ENCODE data around the gene NAA80.

Gene NAA80, protein sequence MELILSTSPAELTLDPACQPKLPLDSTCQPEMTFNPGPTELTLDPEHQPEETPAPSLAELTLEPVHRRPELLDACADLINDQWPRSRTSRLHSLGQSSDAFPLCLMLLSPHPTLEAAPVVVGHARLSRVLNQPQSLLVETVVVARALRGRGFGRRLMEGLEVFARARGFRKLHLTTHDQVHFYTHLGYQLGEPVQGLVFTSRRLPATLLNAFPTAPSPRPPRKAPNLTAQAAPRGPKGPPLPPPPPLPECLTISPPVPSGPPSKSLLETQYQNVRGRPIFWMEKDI

DNA sequence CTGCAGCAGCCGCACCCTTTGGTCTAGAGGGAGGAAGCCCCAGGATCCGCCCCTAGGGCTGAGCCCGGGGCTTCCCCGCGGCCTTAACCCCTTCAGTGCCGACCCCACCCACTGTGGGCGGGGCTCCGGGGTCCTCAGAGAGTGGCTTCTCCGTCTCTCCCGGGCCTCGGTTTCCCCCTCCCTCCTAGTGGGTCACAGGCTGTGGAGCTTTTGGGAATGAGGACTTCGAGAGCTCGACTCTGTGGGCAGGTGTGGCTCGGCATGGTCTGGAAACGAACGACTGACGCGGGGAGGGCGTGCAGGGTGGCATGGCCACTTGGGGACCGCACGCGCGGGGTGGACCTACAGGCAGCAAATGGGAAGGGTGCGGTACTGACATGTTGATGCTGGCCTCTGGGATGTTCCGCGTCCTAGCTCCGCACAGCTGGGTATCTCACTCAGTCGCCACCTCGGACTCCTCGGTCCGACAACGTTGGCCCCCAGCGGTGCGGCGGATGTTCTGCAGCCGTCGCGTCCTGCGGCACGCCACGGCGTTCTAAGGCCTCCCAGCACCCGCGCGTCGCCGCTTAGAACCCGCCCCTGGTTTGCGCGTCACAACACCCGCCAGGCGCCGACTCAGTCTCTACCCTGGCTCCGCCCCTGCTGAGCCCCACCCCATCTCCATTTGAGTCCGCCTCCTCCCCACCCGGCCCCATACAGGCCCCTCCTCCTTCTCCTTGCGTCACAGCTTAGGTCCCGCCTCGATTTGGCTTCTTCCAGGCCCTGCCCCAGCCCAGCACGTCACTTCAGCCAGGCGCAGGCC, at the start of gene NAA80, which contains the start of gene HYAL3:
TSS of gene NAA80 (minus strand) at position 570 of the 802 bp plus-strand sequence. CDS start 1,942 bp downstream, outside the sequence.
TSS of gene HYAL3 (minus strand) at position 570 of the 802 bp plus-strand sequence. CDS start 3,803 bp downstream, outside the sequence.
- TF ChIP-seq, protein P1, sequence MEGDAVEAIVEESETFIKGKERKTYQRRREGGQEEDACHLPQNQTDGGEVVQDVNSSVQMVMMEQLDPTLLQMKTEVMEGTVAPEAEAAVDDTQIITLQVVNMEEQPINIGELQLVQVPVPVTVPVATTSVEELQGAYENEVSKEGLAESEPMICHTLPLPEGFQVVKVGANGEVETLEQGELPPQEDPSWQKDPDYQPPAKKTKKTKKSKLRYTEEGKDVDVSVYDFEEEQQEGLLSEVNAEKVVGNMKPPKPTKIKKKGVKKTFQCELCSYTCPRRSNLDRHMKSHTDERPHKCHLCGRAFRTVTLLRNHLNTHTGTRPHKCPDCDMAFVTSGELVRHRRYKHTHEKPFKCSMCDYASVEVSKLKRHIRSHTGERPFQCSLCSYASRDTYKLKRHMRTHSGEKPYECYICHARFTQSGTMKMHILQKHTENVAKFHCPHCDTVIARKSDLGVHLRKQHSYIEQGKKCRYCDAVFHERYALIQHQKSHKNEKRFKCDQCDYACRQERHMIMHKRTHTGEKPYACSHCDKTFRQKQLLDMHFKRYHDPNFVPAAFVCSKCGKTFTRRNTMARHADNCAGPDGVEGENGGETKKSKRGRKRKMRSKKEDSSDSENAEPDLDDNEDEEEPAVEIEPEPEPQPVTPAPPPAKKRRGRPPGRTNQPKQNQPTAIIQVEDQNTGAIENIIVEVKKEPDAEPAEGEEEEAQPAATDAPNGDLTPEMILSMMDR (IDR thresholded peaks at IDR 0.05; ENCODE audit: low read depth, low read length) = peak; percentile 17
- peak; percentile 99 for DNase-seq (ENCODE audit: extremely low read depth, low read depth)

DNA sequence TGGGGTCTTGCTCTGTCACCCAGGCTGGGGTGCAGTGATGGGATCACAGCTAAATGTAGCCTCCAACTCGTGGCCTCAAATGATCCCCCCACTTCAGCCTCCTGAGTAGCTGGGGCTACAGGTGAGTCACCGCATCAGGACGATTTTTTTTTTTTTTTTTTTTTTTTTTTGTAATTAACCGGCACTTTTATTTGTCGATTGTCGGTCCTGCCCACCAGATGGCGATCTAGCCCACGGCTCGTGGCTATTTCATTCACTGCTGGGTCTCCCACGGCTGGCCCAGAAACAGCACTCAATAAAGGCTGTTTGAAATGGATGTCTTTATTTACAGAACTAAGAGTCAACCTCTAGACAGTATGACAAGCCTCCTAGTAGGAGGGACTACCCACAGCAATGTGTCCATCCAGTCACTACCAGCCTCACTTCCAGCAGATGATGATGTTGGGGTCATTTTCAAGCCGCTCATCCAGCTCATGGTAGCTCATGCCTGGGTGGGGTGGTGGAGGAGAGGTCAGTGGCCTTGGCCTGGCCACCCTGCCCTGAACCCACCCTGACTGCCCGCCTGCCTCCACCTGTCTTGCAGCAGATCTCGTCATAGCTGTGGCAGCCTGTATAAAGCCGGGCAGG, 48.1 kb upstream of the NAA80 start:
- DNase-seq (ENCODE audit: extremely low read depth, low read depth) = peak; percentile 41
- TF ChIP-seq, protein P1 (IDR thresholded peaks at IDR 0.05; ENCODE audit: low read depth, low read length) = peak; percentile 65

DNA sequence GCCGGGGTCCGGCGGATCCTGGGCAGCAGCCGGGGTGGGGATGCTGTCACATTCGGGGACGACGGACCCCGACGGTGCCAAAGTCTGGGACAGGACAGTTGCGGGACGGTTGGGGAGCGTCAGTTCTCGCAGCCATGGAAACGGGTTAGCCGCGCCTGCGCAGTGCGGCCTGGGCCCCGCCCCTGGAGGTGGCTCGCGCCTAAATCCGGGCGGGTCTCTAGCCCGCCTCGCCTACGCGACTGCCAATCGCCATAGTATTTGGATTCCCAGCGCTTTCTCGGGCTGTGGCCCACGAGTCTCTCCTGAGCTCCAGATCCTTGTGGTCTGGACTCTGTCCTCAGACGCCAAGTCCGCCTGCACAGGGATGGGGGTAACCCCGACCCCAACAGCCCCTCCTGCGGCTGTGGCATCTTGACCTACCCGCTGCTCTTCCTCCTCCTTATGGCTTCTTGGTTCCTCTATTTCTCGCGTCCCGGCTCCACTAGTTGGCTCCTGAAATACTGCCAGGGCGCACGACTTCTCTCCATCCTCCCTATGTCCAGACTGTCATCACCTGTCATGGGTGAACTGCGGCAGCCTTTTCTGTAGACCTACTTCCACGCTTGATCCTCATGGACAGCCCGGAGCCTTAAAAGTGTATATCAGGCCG, 46.5 kb upstream of the NAA80 start, which contains the start of gene ZMYND10:
TSS of gene ZMYND10 (minus strand) at position 147 of the 649 bp plus-strand sequence. CDS start 153 bp downstream, outside the sequence.
- TF ChIP-seq, protein P1 (IDR thresholded peaks at IDR 0.05; ENCODE audit: low read depth, low read length) = no peak
- DNase-seq (ENCODE audit: extremely low read depth, low read depth) = no peak

DNA sequence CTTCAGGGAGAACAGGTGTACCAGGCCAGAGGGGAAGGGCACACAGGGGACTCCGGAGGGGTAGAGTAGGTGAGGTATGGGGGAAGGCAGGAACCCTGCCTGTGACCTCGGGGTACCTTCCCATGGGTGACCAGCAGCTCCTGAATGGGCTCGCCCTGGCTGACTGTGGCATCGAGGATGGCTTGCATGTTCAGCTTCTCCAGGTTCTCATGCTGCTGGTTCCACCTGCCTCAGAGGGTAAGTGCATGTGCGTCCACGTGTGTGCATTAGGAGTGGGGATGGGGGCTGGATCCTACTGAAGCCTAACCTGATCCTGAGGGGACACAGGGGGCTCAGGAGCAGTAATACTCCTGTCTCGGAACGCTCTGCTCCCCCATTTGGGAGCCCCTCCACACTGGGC, 45.8 kb upstream of the NAA80 start:
- TF ChIP-seq, protein P1 (IDR thresholded peaks at IDR 0.05; ENCODE audit: low read depth, low read length) = no peak
- no peak for DNase-seq (ENCODE audit: extremely low read depth, low read depth)

DNA sequence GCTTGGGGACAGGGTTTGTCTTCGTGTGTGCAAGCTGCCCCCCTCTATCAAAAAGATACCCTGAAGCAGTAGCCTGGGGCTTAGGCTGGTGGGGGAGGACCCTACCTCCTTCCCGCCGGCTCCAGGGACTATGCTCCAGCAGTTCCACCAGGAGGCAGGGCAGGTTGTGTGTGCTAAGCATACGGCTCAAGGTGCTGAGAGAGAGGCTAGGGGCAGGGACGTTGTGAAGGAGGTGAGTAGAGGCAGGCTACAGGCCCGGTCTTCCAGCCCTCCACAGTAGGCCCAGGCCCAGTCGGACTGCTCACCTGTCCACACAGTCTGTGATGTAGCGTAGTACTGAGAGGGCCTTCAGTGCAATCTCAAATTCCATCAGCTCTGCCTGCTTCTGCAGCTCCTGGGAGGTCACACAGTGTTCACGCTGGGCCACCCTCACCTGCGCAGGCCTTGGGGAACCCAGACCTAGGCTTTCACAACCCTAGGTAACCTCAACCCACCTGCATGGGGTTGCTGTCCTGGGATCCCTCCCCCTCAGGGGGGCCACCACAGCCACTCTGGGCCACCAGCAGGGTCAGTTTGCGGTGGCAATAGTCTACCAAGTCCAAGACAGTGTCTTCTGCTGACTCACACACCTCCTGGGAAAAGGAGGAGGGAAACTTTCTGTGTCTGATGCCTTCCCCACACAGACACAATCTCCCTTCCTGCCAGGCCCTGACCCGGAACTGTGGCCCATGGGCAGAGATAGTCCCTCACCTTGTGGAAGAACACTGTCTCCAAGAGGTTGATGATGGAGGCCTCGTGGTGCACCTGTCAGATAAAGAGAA, 43.8 kb upstream of the NAA80 start:
- DNase-seq (ENCODE audit: extremely low read depth, low read depth) = no peak
- TF ChIP-seq, protein P1 (IDR thresholded peaks at IDR 0.05; ENCODE audit: low read depth, low read length) = no peak

DNA sequence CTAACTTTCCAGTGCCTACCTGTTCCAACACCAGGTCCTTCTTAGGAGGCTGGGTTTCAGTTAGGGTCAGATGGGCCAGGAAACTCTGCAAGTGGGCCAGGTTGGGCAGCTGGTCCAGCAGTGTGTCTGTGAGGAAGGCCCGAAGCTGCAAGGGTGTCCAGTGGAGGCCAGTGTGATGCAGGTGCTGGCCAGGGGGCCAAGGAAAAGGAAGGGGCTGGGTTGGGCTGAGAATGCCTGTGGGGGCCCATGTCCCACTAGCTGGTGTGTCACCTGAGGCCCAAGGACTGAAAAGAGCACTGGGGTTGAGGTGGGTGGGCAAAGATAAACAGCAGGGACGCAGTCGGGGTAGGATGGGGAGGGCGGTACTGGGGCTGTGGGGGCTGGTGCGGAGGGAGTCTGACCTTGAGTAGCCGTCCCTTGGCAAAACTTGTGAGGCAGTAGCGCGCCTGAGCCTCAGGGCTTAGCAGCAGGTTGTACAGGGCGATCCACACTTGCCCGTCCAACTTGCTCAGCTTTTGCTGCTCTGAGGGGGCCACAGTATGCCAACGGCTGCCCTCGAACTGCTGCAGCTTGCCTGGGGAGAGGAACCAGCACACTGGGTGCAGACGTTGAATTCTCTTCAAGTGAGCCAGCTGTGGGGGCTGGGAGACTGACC, 42.9 kb upstream of the NAA80 start:
- DNase-seq (ENCODE audit: extremely low read depth, low read depth) = no peak

More for the DNA sequence above, 42.9 kb upstream of the NAA80 start:
- TF ChIP-seq, protein P1 (IDR thresholded peaks at IDR 0.05; ENCODE audit: low read depth, low read length) = no peak
